Caki2 (cell line): ENCODE data around the gene OR10AD1. TPM values are rescaled to one million over a fixed set of nuclear protein-coding genes. Genes with fewer than 3 reads are reported as not detected.
A peak's percentile ranks its signal among the peaks of the same experiment; 100 is the strongest.
"Not testable (repeated sequence)": the region's sequence is repeated elsewhere in the genome, so short reads cannot be mapped to it uniquely, and the experiment has no call there.

ENCODE experiments used
- DNase-seq: peaks from one replicate; pipeline ENCODE4 v3.0.0-alpha.2; 2015; ENCODE audit warnings: low read depth
- in situ Hi-C: cut with HindIII; loops from 2 replicates; pipeline ENCODE4 v1.10.0; 2016; ENCODE audit warnings: low sequenced_read_pairs, low pct_unique_long_range_greater_than_20kb, mixed read lengths
- total RNA-seq: library from RNA; depleted of rRNA; stranded (reverse); fragments of >200 nt; shearing (Covaris generic); gene quantifications from 2 replicates; pipeline ENCODE4 v1.2.3, GENCODE V29; 2014; ENCODE audit warnings: low replicate concordance; rRNA removed

The OR10AD1 gene
- total RNA-seq, 1 experiment from 2014 or later = not detected

GRCh38 chr12:48169011-48169410 is 34.1 kb downstream of the OR10AD1 start:
- no peak for DNase-seq
- in situ Hi-C loops = no loop called here

- in situ Hi-C loops = no loop called here
- DNase-seq = peak; percentile 22
Measured at GRCh38 chr12:48165089-48165981, 37.8 kb downstream of the OR10AD1 start.

- in situ Hi-C loops = no loop called here
- no peak for DNase-seq
Measured at GRCh38 chr12:48164451-48164850, 38.6 kb downstream of the OR10AD1 start.

- no peak for DNase-seq
- in situ Hi-C loops = no loop called here
Measured at GRCh38 chr12:48163150-48163747, 39.8 kb downstream of the OR10AD1 start.

- in situ Hi-C loops = no loop called here
- no peak for DNase-seq
Measured at GRCh38 chr12:48160807-48161206, 42.3 kb downstream of the OR10AD1 start.

GRCh38 chr12:48160046-48160445 is 43.0 kb downstream of the OR10AD1 start:
- in situ Hi-C loops = no loop called here
- DNase-seq = no peak

GRCh38 chr12:48157889-48158370 is 45.2 kb downstream of the OR10AD1 start:
- in situ Hi-C loops = no loop called here
- no peak for DNase-seq

GRCh38 chr12:48157018-48157888 is 45.8 kb downstream of the OR10AD1 start, which contains the start of gene ASB8:
Gene ASB8, minus strand, starts transcription at chr12:48157515. Its CDS starts 4,019 bp downstream, at chr12:48153496.
- in situ Hi-C loops = no loop called here
- peak; percentile 95 for DNase-seq

GRCh38 chr12:48156652-48157017 is 46.5 kb downstream of the OR10AD1 start:
- in situ Hi-C loops = no loop called here
- DNase-seq = no peak

- in situ Hi-C loops, DNase-seq: not testable (repeated sequence)
Measured at GRCh38 chr12:48155786-48156185, 47.3 kb downstream of the OR10AD1 start.

Other genes starting within 250 kb of the OR10AD1 start
- 212 and 223 TPM in 2 replicates for gene TMEM106C, start 239.7 kb downstream of the OR10AD1 start, total RNA-seq
- gene COL2A1, start 198.8 kb downstream of the OR10AD1 start, total RNA-seq = not detected in 2 replicates
- gene SENP1, start 97.2 kb downstream of the OR10AD1 start, total RNA-seq = 18.4 and 23.3 TPM in 2 replicates
- 65.4 and 193 TPM in 2 replicates for gene PFKM, start 83.9 kb downstream of the OR10AD1 start, total RNA-seq
- 14.0 and 20.9 TPM in 2 replicates for gene ASB8, start 45.8 kb downstream of the OR10AD1 start, total RNA-seq
- not detected in 2 replicates for gene CCDC184, start 19.6 kb downstream of the OR10AD1 start, total RNA-seq
- gene ZNF641, start 147.6 kb upstream of the OR10AD1 start, total RNA-seq = 3.5 and 4.4 TPM in 2 replicates